NOMO-1 (cell line): ENCODE results near the gene ZNF836.
A peak's percentile ranks its signal among the peaks of the same experiment; 100 is the strongest.
"Not testable (repeated sequence)": the region's sequence is repeated elsewhere in the genome, so short reads cannot be mapped to it uniquely, and the experiment has no call there.

ENCODE experiments used
- DNase-seq, 2 experiments: peaks; one replicate each; lab custom pipeline; 2025; ENCODE audit not compliant: unreplicated experiment in 2 of 2; lab: John Stamatoyannopoulos, UW

ZNF836 gene

DNA sequence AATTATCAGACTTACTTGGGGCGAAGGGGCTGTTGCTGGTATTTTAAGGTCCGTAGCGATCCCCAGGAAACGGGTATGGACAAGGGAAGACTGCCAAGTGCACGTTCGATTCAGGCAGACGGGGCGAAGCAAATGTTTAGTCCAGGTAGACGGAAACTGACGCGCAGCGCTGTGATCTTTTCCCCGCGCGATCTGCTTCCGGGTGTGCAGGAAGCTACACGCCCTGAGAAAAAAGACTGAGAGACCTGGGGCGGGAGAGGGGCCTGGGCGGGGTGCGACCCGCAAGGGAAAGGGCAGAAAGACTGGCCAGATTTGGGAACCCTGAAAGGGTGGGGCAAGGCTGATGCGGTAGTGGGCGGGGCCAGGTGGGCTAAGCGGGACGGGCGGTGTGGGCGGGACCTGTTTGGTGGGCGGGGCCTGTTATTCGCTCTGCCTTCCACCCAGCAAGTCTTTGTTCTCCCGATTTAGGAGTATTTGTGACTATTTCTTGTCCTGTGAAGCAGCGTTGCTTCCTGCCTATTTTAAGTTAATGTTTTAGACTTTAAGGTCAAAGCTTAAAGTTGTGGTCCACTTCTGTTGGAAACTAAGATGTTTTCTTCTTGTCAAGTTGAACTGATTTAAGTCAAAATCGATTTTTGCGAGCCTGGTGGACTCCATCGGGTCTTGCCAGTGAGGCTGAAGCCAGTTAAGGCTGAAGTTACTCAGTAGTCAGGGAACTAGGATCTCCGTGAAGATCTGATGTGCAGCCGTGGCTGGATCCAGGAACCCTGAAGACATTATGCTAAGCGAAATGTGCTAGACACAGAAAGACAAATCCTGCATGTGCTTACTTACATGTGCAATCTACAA, at the start of gene ZNF836:
TSS of gene ZNF836 (minus strand) at position 301 of the 849 bp plus-strand sequence. CDS start 3,549 bp downstream, outside the sequence.
- DNase-seq, result peak; percentile 58 to 81

GRCh38 chr19:52221031-52221430, 49.6 kb upstream of the ZNF836 start:
- DNase-seq, result no peak

DNA sequence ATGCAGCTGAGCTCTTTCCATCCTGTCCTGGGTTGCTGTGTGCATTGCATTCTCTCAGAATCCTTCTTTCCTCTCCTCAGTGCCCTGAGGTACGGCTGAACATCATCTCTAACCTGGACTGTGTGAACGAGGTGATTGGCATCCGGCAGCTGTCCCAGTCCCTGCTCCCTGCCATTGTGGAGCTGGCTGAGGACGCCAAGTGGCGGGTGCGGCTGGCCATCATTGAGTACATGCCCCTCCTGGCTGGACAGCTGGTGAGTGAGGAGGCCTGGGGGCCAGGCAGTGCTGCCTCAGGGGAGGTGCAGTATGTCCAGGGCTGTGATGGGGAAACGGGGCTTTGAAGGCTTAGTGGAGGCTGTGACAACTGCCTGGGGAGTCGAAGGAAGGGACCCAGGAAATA, 48.2 kb upstream of the ZNF836 start:
- no peak for DNase-seq

GRCh38 chr19:52217576-52217975, 46.2 kb upstream of the ZNF836 start:
- DNase-seq, result no peak

DNA sequence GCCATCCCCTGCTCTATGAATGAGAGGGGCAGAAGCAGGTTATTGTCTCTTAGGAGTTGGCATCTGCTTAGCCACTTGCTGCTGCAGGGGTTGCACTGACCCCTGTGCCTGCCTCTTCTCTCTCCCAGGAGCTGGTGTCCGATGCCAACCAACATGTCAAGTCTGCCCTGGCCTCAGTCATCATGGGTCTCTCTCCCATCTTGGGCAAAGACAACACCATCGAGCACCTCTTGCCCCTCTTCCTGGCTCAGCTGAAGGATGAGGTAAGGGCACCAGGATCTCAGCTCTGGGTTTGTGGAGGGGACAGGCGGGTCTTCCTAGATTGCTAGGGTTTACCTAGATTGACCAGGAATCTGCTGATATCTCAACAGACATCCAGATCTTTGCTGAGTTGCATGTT, 45.0 kb upstream of the ZNF836 start:
- DNase-seq, result no peak

- no peak for DNase-seq
Measured at GRCh38 chr19:52214241-52214640, 42.8 kb upstream of the ZNF836 start.

DNA sequence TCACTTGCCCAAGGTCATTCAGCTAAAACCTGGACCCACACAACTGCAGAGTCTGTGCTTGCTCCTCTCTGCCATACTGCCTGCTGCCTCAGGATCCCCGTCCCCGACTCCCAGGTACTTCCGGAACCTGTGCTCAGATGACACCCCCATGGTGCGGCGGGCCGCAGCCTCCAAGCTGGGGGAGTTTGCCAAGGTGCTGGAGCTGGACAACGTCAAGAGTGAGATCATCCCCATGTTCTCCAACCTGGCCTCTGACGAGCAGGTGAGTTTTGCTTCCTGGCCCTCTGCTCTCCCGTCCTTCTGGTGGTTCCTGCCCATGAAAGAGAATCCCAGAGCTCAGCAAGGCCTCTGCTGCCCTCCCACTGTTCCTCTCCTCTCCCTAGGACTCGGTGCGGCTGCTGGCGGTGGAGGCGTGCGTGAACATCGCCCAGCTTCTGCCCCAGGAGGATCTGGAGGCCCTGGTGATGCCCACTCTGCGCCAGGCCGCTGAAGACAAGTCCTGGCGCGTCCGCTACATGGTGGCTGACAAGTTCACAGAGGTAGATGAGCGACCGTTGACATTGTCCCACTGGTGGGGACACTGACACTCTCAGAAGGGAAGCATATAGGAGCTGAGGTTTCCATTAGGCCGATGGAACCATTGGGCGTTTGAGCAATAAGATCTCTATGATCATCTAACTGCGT, 41.3 kb upstream of the ZNF836 start:
- no peak for DNase-seq

- DNase-seq, result no peak
Measured at GRCh38 chr19:52211926-52212571, 40.6 kb upstream of the ZNF836 start.

- DNase-seq, result no peak
Measured at GRCh38 chr19:52211203-52211602, 39.8 kb upstream of the ZNF836 start.

GRCh38 chr19:52206481-52206880, 35.1 kb upstream of the ZNF836 start:
- DNase-seq, result no peak

DNA sequence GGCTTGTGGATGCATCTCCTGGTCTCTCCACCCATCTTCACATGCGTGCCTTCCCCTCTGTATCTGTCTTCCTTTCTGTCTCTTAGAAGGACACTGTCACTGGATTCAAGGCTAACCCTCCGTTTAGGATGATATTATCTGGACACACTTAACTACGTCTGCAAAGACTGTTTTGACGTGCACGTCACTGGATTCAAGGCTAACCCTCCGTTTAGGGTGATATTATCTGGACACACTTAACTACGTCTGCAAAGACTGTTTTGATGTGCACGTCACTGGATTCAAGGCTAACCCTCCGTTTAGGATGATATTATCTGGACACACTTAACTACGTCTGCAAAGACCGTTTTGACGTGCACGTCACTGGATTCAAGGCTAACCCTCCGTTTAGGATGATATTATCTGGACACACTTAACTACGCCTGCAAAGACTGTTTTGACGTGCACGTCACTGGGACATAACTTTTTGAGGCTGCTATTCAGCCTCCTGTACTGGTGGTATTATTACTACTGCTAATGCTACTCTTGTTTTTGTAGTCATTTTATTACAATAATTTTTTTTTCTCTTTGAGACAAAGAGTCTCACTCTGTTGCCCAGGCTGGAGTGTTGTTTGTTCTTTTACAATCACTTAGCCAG, 29.5 kb upstream of the ZNF836 start:
- DNase-seq, result not testable (repeated sequence)

- no peak for DNase-seq
Measured at GRCh38 chr19:52200044-52200443, 28.6 kb upstream of the ZNF836 start.

DNA sequence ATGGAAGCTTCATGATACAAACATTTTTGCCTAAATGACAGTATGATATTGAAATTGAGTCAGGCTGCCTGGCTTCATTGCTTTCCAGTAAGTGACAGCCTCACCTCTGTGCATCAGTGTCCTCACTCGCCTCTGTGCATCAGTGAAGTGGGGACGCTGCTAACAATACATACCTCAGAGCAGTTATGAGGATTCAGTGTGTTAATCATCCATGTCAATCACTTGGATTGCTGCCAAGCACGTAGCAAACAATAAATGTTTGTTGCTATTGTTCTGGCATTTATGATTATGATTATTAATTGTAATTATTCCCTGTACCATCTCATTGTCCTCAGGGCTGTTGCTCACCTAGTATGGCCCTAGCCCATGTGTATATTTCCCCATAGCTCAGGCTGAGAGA, 27.3 kb upstream of the ZNF836 start:
- no peak for DNase-seq

DNA sequence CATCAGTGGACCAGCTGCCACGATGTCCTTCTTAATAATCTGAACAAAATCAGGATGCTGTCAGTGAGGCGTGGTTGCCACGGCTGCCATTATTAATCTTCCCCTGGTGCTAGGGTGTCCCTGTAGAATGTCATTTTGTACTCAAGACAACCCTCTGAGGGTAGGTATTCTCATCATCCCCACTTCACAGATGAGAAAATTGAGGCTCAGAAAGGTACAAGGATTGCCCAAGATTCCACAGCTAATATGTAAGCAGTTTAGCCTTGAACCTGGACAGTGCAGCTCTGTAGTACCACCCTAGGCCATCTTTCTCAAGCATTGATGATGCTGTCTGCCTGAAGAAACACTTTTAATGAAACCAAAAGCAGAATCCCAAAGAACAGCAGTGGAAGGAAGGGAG, 26.5 kb upstream of the ZNF836 start:
- no peak for DNase-seq

- no peak for DNase-seq
Measured at GRCh38 chr19:52196256-52196967, 25.0 kb upstream of the ZNF836 start.

GRCh38 chr19:52191951-52192350, 20.5 kb upstream of the ZNF836 start:
- DNase-seq, result no peak

DNA sequence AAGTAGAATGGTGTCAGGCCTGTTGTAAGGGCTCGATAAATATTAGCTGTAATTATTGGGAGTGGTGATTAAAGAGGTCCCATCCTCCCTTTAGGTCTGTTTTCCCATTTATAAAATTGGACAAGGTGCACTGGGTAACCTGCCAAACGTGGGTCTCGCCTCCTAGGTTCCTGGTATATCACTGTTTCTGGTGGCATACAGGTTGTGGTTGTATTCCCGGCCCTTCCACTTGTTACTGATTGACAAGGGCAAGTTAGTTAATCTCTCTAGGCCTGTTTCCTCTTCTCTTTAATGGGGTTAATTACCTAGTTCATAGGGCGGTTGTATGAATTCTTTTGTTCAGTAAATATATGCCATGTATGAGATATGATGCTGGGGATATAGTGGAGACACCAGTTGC, 20.0 kb upstream of the ZNF836 start:
- DNase-seq, result no peak

GRCh38 chr19:52190487-52191293, 19.3 kb upstream of the ZNF836 start:
- DNase-seq, result peak in 1 of 2 experiments; percentile 23

DNA sequence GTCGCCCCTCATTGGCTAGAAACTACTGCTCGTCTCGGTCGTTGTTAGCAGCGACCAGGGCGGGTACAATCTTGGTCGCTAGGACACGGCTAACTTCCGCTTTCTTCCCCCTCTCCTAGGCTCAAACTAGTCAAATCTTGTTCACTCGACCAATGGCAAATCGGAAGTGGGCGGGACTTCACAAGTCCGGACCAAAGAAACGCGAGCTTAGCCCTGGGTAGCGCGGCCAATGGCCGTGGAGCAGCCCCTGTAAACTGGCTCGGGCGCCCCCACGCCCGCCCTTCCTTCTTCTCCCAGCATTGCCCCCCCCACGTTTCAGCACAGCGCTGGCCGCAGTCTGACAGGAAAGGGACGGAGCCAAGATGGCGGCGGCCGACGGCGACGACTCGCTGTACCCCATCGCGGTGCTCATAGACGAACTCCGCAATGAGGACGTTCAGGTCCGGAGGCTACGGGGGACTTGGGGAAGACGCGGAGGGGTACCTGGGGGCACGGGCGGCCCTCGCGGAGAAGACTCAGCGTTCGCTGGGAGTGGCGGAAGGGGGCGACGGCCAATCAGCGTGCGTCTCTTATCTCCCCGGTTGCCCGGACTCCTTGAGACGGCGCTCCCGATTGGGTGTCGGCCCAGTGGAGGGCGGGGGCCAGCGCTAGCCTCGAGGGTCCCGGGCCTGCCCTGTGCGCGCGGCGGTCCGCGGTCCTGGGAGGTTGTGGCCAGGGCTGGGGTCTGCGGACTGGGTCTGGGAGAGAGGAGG, 18.5 kb upstream of the ZNF836 start, which contains the start of gene PPP2R1A:
TSS of gene PPP2R1A (plus strand) at position 318 of the 752 bp plus-strand sequence. CDS start at position 363, 45 bp downstream.
- peak; percentile 99 to 100 for DNase-seq
